ENCODE data around the gene THAP5.
"Not testable (repeated sequence)": the region's sequence is repeated elsewhere in the genome, so short reads cannot be mapped to it uniquely, and the experiment has no call there.

Gene THAP5

DNA sequence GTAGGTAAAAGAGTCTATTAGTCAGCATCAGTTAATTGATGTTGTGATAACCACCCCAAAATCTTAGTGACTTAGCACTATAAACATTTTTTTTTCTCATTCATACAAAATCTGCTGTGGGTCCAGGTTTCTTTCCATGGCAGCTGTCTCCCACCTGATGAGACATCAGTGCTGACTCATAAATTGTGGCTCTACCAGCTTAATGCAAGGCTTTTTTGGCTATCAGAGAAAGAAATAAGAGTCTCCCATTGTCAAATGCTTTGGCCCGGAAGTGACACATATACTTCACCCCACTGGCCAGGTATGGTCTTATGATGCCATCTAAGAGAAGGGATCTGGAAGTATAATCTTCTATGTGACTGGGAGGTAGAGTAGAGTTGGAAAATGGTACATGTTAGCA, 14.7 kb upstream of the THAP5 start:
- no peak for DNase-seq

GRCh38 chr7:108581655-108582491, 12.4 kb upstream of the THAP5 start:
- DNase-seq, result no peak

GRCh38 chr7:108580298-108580697, 10.8 kb upstream of the THAP5 start:
- no peak for DNase-seq

GRCh38 chr7:108578937-108579336, 9.4 kb upstream of the THAP5 start:
- no peak for DNase-seq

DNA sequence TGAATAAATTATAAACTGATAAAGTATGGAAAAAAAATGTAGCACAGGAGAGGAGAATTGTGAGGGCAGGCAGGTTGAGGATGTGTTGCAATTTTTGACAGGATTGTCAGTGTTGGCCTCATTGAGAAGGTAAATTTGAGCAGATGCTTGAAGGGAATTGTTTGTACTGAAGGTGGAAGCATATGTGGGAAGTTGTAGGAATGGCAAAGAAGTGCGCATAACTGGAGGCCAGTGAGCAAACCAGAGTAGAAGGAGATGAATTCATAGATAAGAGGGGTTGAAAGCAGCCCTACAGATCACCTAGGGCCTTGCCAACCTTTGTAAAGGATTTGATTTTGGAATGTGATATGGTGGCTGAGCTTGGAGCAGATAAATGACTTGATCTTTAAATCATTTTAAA, 6.6 kb upstream of the THAP5 start:
- no peak for DNase-seq

GRCh38 chr7:108575156-108575555, 5.7 kb upstream of the THAP5 start:
- no peak for DNase-seq

- DNase-seq, result no peak
Measured at GRCh38 chr7:108572480-108572879, 3.0 kb upstream of the THAP5 start.

DNA sequence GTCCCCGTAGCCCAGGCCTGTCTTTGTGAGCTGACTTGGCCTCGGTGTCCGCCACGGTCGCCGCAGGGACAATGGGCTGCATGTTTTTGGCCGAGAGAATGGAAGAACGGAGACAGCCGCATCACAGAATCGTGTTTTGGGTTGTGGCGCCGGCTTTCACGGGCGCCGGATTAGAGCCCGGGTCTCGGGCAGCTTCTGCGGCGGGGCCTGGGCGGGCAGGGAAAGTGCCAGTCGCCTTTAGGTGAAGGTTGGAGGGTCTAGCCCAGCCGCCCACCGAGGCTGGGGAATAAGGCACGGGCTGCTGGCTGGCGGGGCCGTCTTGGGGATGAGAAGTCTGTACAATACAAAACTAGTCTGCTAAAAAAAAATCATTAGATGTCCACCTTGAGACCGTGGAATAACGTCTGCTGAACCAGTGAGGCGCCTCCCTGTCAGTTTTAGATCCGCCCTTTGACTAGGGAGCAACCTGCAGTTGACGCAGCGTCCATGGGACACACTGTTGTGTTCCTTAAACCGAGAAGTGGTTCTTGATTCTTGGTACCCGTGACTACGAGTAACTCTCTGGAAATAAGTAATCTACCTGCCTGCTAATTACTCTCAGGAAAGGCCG, 745 bp upstream of the THAP5 start:
- peak; percentile 21 for DNase-seq

GRCh38 chr7:108568801-108569380, 615 bp downstream of the THAP5 start:
- DNase-seq, result no peak

DNA sequence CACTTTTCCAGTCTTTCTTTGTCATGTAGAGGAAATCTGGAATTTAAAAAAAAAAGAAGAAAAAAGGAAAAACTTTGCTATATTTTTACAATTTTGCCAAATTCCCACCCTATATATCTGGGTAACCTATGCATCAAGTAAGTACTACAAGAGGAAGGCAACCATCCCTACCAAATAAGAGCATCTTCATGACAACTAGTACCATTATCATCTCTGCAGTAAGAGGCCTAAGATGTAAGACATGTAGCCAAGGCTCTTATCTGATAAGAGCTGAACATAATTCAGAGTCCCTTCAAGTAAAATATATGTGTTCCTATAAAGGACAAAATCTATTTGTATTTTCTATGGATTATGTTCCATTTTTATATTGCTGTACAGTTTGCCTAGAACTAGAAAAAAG, 3.5 kb downstream of the THAP5 start:
- no peak for DNase-seq

- no peak for DNase-seq
Measured at GRCh38 chr7:108561047-108561619, 8.4 kb downstream of the THAP5 start.

DNA sequence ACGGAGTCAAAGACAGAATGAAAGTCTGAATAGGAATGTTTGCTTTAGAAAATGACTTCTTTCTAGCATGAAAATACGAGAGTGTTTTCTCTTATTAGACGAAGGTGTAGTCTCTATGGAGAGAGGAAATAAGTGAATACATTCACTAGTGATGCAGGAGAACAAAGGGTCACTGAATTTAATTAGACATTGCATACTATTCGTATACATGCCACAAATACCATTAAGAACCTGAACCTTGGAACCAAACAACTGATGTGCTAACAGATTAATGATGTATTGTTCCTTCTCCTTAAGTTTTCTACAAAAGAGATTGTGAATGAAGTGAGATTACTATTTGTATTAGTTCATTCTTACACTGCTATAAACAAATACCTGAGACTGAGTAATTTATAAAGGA, 10.3 kb downstream of the THAP5 start:
- no peak for DNase-seq

DNA sequence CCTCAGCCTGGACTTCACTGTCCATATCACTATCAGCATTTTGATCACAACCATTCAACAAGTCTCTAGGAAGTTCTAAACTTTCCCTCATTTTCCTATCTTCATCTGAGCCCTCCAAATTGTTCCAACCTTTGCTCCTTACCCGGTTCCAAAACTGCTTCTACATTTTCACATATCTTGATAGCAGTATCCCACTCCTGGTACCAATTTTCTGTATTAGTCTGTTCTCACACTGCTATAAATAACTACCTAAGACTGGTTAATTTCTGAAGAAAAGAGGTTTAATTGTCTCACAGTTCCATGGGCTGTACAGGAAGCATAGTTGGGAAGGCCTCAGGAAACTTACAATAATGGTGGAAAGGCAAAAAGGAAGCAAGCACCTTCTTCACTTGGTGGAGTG, 11.9 kb downstream of the THAP5 start:
- no peak for DNase-seq

DNA sequence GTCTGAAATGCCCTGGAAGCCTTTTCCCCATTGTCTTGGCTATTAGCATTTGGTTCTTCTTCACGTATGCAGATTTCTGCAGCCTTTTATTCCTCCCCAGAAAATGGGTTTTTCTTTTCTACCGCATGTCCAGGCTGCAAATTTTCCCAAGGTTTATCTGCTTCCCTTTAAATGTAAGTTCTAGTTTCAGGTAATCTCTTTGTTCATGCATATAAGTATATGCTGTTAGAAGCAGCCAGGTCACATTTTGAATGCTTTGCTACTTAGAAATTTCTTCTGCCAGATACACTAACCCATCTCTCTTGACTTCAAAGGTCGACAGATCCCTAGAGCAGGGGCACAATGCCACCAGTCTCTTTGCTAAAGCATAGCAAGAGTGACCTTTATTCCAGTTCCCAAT, 12.3 kb downstream of the THAP5 start:
- DNase-seq, result no peak

DNA sequence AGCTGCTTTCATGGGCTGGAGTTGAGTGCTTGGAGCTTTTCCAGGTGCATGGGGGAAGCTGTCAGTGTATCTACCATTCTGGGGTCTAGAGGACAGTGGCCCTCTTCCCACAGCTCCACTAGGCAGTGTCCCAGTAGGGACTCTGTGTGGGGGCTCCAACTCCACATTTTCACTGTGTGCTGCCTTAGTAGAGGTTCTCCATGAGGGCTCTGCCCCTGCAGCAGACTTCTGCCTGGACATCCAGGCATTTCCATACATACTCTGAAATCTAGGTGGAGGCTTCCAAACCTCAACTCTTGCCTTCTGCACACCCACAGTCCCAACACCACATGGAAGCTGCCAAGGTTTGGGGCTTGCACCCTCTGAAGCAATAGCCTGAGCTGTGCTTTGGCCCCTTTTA, 12.8 kb downstream of the THAP5 start:
- not testable (repeated sequence) for DNase-seq

DNA sequence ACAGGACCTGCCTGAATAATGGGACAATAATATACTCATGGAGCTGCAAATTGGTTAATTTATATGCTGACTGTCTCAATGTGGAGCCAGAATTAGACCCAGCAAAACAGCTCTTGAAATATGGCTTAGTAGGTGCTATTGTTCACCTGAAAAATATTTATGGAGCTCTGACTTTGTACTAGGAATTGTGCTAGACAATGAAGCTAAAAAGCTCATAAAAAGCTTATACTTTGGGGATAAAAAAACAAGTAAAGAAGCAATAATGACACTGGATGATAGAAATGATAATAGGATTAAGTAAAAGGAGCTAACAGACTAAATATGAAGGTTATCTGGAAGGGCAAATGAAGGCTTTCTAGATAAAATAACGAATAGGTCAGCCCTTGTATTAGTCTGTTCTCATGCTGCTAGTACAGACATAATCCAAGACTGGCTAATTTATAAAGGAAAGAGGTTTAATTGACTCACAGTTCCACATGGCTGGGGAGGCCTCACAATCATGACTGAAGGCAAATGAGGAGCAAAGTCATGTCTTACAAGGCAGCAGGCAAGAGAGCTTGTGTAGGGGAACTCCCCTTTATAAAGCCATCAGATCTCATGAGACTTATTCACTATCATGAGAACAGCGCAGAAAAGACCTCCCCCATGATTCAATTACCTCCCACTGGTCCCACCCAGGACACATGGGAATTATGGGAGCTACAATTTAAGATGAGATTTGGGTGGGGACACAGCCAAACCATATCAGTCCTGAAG, 21.2 kb downstream of the THAP5 start:
- DNase-seq, result not testable (repeated sequence)

- DNase-seq, result no peak
Measured at GRCh38 chr7:108541478-108541877, 28.0 kb downstream of the THAP5 start.

DNA sequence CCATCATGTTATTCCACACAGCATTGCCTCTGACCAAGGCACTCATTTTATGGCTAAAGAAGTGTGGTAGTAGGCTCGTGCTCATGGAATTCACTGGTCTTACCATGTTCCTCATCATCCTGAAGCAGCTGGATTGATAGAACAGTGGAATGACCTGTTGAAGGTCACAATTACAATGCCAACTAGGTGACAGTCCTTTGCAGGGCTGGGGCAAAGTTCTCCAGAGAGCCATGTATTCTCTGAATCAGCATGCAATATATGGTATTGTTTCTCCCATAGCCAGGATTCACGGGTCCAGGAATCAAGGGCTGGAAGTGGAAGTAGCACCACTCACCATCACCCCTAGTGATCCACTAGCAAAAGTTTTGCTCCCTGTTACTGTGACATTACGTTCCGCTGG, 30.8 kb downstream of the THAP5 start:
- not testable (repeated sequence) for DNase-seq

DNA sequence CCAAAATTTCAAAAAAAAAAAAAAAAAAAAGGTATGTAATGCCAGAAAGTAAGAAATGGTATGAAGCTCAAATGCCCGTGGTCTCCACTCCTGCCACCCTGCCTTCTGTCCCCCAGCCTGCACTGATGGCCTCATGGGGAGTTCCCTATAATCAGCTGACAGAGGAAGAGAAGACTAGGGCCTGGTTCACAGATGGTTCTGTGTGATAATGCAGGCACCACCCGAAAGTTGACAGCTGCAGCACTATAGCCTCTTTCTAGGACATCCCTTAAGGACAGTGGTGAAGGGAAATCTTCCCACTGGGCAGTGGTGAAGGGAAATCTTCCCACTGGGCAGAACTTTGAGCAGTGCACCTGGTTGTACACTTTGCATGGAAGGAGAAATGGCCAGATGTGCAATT, 31.3 kb downstream of the THAP5 start:
- not testable (repeated sequence) for DNase-seq

DNA sequence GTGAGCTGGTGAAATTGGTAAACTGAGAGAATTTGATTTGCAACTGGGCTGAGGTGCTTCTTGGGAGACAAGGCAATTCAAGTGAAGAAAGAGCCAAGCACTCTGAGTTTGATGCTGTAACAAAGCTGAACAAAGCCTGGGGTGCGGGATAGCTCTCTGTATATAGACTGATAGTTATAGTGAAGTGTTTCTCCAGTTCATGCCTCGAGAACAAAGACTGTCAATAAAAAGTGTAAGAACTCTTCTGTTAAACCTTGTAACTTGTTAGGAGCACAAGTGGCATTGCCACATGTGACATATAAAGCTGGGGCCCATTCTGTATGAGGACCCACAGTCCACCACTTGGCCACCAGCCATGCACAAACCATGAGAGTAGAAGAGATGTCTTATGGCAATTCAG, 32.3 kb downstream of the THAP5 start:
- no peak for DNase-seq

DNA sequence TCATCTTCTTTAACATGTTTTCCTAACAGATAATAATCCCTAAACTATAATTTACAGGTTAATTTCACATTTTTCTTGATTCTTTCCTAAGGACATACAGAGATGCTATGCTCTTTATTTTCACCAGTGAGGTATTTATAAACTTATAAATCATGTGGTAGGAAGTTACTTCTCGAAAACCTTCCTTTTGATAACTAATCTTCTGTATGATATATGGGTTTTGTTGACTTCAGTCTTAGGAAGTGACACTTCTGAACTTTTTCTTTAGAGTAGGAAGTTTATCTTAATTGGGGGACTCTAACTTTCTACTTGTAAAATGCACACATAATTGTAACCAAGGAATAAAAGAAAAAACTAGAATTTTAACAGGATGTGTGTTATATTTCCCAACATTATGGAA, 33.8 kb downstream of the THAP5 start:
- DNase-seq, result no peak

DNA sequence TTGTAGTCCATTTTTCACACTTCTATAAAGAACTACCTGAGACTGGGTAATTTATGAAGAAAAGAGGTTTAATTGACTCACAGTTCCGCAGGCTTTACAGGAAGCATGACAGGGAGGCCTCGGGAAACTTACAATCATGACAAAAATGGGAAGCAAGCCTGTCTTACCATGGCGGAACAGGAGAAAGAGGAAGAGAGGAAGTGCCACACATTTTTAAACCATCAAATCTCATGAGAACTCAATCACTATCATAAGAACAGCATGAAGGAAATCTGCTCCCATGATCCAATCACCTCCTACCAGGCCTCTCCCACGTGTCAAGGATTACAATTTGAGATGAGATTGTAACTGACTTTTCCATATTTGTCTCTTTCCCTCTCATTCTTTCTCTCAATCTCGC, 34.2 kb downstream of the THAP5 start:
- no peak for DNase-seq

GRCh38 chr7:108533712-108534111, 35.8 kb downstream of the THAP5 start:
- no peak for DNase-seq

All from NCI-H1092 (cell line).